ENCODE data around the gene CFAP43. TPM values are rescaled to one million over a fixed set of nuclear protein-coding genes. Genes with fewer than 3 reads are reported as not detected.

CFAP43 gene
- total RNA-seq, 1 donor from 2014 or later, result 0.56 TPM

- Mint-ChIP-seq H3K9me3 (ENCODE audit: unreplicated experiment) (no peaks in the 10 kb centered on the region), H3K4me1 (ENCODE audit: unreplicated experiment) (no peaks in the 10 kb centered on the region), H3K36me3 (ENCODE audit: low read depth, unreplicated experiment) (no peaks in the 10 kb centered on the region), H3K27ac (ENCODE audit: unreplicated experiment) (no peak overlapping the region), H3K4me3 (ENCODE audit: unreplicated experiment) (no peak overlapping the region), H3K27me3 (ENCODE audit: unreplicated experiment) (peaks cover 5% of the 10 kb centered on the region)
- TF ChIP-seq, protein P1, sequence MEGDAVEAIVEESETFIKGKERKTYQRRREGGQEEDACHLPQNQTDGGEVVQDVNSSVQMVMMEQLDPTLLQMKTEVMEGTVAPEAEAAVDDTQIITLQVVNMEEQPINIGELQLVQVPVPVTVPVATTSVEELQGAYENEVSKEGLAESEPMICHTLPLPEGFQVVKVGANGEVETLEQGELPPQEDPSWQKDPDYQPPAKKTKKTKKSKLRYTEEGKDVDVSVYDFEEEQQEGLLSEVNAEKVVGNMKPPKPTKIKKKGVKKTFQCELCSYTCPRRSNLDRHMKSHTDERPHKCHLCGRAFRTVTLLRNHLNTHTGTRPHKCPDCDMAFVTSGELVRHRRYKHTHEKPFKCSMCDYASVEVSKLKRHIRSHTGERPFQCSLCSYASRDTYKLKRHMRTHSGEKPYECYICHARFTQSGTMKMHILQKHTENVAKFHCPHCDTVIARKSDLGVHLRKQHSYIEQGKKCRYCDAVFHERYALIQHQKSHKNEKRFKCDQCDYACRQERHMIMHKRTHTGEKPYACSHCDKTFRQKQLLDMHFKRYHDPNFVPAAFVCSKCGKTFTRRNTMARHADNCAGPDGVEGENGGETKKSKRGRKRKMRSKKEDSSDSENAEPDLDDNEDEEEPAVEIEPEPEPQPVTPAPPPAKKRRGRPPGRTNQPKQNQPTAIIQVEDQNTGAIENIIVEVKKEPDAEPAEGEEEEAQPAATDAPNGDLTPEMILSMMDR (IDR thresholded peaks at IDR 0.05; ENCODE audit: unreplicated experiment), result no peak
- no peak for DNase-seq (ENCODE audit: low spot score)
These were observed 15.5 kb downstream of the CFAP43 start for GRCh38 chr10:104216631-104217030.

GRCh38 chr10:104209575-104210198, 22.5 kb downstream of the CFAP43 start:
- H3K9me3 Mint-ChIP-seq (ENCODE audit: unreplicated experiment), result no peaks in the 10 kb centered on the region
- peaks cover 1% of the 10 kb centered on the region for H3K27me3 Mint-ChIP-seq (ENCODE audit: unreplicated experiment)
- peak; percentile 51 for DNase-seq (ENCODE audit: low spot score)
- no peak overlapping the region for H3K4me3 Mint-ChIP-seq (ENCODE audit: unreplicated experiment)
- TF ChIP-seq, protein P1 (IDR thresholded peaks at IDR 0.05; ENCODE audit: unreplicated experiment), result peak; percentile 60
- H3K27ac Mint-ChIP-seq (ENCODE audit: unreplicated experiment), result no peak overlapping the region
- H3K4me1 Mint-ChIP-seq (ENCODE audit: unreplicated experiment), result no peaks in the 10 kb centered on the region
- H3K36me3 Mint-ChIP-seq (ENCODE audit: low read depth, unreplicated experiment), result no peaks in the 10 kb centered on the region

GRCh38 chr10:104208730-104209129, 23.4 kb downstream of the CFAP43 start:
- no peaks in the 10 kb centered on the region for H3K9me3 Mint-ChIP-seq (ENCODE audit: unreplicated experiment)
- TF ChIP-seq, protein P1 (IDR thresholded peaks at IDR 0.05; ENCODE audit: unreplicated experiment), result no peak
- H3K4me1 Mint-ChIP-seq (ENCODE audit: unreplicated experiment), result no peaks in the 10 kb centered on the region
- no peak overlapping the region for H3K27ac Mint-ChIP-seq (ENCODE audit: unreplicated experiment)
- DNase-seq (ENCODE audit: low spot score), result no peak
- no peaks in the 10 kb centered on the region for H3K36me3 Mint-ChIP-seq (ENCODE audit: low read depth, unreplicated experiment)
- peaks cover 1% of the 10 kb centered on the region for H3K27me3 Mint-ChIP-seq (ENCODE audit: unreplicated experiment)
- no peak overlapping the region for H3K4me3 Mint-ChIP-seq (ENCODE audit: unreplicated experiment)

GRCh38 chr10:104202231-104202630, 29.9 kb downstream of the CFAP43 start:
- peaks cover 2% of the 10 kb centered on the region for H3K4me1 Mint-ChIP-seq (ENCODE audit: unreplicated experiment)
- TF ChIP-seq, protein P1 (IDR thresholded peaks at IDR 0.05; ENCODE audit: unreplicated experiment), result no peak
- H3K36me3 Mint-ChIP-seq (ENCODE audit: low read depth, unreplicated experiment), result no peaks in the 10 kb centered on the region
- no peaks in the 10 kb centered on the region for H3K27me3 Mint-ChIP-seq (ENCODE audit: unreplicated experiment)
- H3K4me3 Mint-ChIP-seq (ENCODE audit: unreplicated experiment), result no peak overlapping the region
- no peak for DNase-seq (ENCODE audit: low spot score)
- no peaks in the 10 kb centered on the region for H3K9me3 Mint-ChIP-seq (ENCODE audit: unreplicated experiment)
- H3K27ac Mint-ChIP-seq (ENCODE audit: unreplicated experiment), result no peak overlapping the region

DNA sequence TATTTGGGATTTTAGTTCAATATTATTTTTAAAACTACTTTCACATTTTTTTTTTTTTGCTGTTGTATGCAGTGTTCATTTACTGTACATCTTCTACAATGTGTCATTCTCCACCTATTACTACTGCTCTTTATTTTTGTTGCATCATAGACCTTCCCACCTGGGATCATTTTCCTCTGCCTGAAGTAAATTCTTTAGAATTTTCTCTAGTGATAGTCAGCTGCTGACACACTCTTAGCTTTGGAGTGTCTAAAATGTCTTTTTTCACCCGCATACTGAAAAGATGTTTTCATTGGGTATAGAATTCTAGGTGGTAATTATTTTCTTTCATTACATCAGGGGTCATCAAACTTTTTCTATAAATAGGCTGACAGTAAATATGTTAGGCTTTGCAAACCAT, 30.5 kb downstream of the CFAP43 start:
- Mint-ChIP-seq H3K36me3 (ENCODE audit: low read depth, unreplicated experiment) (no peaks in the 10 kb centered on the region), H3K9me3 (ENCODE audit: unreplicated experiment) (no peaks in the 10 kb centered on the region), H3K4me3 (ENCODE audit: unreplicated experiment) (no peak overlapping the region), H3K27me3 (ENCODE audit: unreplicated experiment) (no peaks in the 10 kb centered on the region), H3K4me1 (ENCODE audit: unreplicated experiment) (peaks cover 2% of the 10 kb centered on the region), H3K27ac (ENCODE audit: unreplicated experiment) (no peak overlapping the region)
- TF ChIP-seq, protein P1 (IDR thresholded peaks at IDR 0.05; ENCODE audit: unreplicated experiment), result no peak
- no peak for DNase-seq (ENCODE audit: low spot score)
